HG03064 (cell line): Measurements from ENCODE around the gene ZSCAN26.
"Not testable (repeated sequence)": the region's sequence is repeated elsewhere in the genome, so short reads cannot be mapped to it uniquely, and the experiment has no call there.

Source experiments
- ATAC-seq: cut with Tn5 transposase; IDR thresholded peaks from one replicate; pipeline ENCODE4 v1.9.1; 2021; ENCODE audit warnings: low read depth; ENCODE audit not compliant: unreplicated experiment

Gene ZSCAN26

DNA sequence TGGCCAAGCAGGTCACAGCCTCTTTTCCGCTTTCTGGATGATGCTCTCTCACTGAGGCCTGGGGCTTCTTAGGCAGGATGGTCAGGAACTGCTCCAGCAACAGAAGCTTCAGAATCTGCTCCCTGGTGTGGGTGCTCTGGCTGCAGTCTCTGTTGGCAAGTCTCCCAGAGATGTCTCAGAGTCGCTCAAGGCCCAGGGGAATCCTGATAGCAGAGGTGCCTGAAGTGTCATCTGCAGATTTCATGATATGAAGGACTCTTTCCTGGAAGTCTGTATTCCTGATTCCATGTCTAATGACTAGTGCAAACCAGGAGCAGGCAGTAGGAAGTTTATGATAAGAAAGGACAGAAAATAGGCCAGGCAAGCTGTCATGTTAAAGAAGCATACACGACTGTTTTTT is 48.7 kb downstream of the ZSCAN26 start:
- no peak for ATAC-seq

DNA sequence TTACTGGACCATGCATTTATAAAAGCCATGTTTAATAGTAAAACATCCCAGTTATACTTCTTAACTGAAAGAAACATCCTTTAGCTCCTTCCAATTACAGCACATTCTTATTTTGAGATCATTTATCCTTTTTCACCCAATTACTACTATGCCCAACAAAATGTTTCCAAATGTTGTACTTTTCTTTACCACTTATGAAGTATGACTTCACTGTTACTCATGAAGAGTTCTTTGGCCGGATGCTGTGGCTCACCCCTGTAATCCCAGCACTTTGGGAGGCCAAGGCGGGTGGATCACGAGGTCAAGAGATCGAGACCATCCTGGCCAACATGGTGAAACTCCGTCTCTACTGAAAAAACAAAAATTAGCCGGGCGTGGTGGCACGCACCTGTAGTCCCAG is 50.9 kb downstream of the ZSCAN26 start:
- not testable (repeated sequence) for ATAC-seq

DNA sequence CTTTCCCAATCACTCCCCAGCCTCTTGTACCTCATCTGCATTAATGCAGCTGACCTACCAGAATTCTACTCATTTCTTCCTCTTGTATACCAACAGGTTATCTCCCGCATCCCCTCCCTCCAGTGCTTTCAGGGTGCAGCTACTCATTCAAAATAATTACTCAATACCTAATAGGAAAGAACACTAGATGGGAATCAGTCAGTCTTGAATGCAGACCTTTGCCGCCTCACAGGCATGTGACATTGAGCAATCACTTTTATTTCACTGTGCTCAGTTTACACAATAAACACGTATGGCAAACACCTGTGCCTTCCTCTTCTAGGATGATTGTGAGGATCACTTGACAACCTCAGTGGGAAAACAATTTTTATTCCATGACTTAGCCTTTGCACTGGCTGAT is 55.7 kb downstream of the ZSCAN26 start:
- no peak for ATAC-seq

DNA sequence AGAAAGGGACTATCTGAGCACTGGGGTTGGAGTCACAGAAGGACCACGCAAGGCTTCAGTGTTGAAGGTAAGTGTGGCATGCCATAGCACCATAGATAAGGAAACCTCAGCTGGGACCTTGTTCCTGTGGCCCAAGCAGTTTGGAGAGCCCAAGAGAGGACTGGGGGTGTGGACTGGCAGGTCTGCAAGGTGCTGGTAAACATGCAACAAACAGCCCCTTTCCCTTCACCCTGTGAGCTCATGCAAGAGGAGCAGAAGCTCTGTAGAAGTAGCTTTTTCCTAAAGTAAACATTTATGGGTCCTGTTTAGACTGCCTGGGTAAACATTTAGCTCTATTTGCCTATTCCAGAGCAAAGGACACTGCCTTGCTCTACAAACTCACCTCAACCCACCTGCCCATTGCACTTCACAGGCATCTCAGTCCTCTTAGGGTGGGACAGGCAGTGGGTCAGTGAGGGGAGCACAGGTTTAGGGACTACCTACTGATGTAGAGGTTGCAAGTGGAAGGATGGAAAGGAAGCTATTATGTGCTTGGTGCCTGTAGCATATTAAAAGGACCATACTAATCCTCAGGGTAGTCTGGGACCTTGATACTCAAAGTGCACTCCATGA is 57.0 kb downstream of the ZSCAN26 start:
- ATAC-seq = no peak

DNA sequence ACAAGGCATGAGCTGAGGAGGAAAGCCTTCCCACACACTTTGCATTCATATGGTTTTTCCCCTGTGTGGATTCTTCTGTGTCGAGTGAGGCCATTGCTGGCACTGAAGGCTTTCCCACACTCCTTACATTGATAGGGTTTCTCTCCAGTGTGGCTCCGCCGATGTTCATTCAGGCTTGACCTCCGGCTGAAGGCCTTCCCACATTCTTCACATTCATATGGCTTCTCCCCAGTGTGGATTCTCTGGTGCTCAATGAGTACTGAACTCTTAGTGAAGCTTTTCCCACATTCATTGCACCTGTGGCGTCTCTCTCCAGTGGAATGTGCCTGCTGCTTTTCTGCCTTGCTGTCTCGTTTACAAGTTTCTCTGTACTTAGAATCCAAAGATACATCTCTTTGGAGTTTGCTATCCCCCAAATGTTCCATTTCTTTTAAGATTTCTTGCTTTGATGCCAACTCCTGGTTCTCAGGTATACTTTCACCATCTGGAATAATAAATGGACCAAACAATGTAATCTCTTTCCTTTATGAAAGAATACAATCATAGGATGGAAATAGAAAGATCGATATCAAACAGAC is 59.5 kb downstream of the ZSCAN26 start:
- no peak for ATAC-seq
